HepG2 (cell line): ENCODE data around the gene TXNRD2. TPM values are rescaled to one million over a fixed set of nuclear protein-coding genes. Genes with fewer than 3 reads are reported as not detected.
A peak's percentile ranks its signal among the peaks of the same experiment; 100 is the strongest.

ENCODE experiments used
- ARNTL ChIP-seq: sonication (generic); formaldehyde crosslinking; IDR thresholded peaks from 2 replicates; pipeline ENCODE4 v1.4.0; 2020; ENCODE audit warnings: mild to moderate bottlenecking, missing genetic modification reagents
- ATF5 ChIP-seq: sonication (generic); formaldehyde crosslinking; IDR thresholded peaks from 2 replicates; pipeline ENCODE4 v1.4.0; 2020; ENCODE audit warnings: mild to moderate bottlenecking, low read depth, missing genetic modification reagents
- MAFF ChIP-seq: IDR thresholded peaks from 2 replicates; pipeline ENCODE4 v1.6.1; 2011; ENCODE audit warnings: low read depth, low read length, improper control_type of control experiment
- MATR3 ChIP-seq: sonication (generic); formaldehyde crosslinking; IDR thresholded peaks from 2 replicates; pipeline ENCODE4 v1.4.0; 2020; ENCODE audit warnings: missing genetic modification reagents
- MXD1 ChIP-seq: sonication (generic); formaldehyde crosslinking; IDR thresholded peaks from 2 replicates; pipeline ENCODE4 v1.4.0; 2020; ENCODE audit warnings: mild to moderate bottlenecking, missing genetic modification reagents
- MZF1 ChIP-seq: sonication (generic); formaldehyde crosslinking; IDR thresholded peaks from 2 replicates; pipeline ENCODE4 v1.8.1; 2023; ENCODE audit warnings: mild to moderate bottlenecking, missing genetic modification reagents, borderline replicate concordance
- NFATC3 ChIP-seq: sonication (generic); formaldehyde crosslinking; IDR thresholded peaks from 2 replicates; pipeline ENCODE4 v1.5.1; 2020; ENCODE audit warnings: mild to moderate bottlenecking, missing genetic modification reagents
- PAF1 ChIP-seq: IDR thresholded peaks from 2 replicates; pipeline ENCODE4 v1.6.1; 2016; ENCODE audit warnings: missing genetic modification reagents, missing compliant biosample characterization
- PHF5A ChIP-seq: IDR thresholded peaks from one replicate; pipeline ENCODE4 v1.6.1; 2018; ENCODE audit warnings: low read depth, missing genetic modification reagents; ENCODE audit not compliant: unreplicated experiment
- RARA ChIP-seq: IDR thresholded peaks from 2 replicates; pipeline ENCODE4 v1.6.1; 2016; ENCODE audit warnings: missing genetic modification reagents, missing compliant biosample characterization
- RFX3 ChIP-seq: IDR thresholded peaks from 2 replicates; pipeline ENCODE4 v1.6.1; 2016; ENCODE audit warnings: missing biosample characterization, missing genetic modification reagents
- ZBTB2 ChIP-seq: sonication (generic); formaldehyde crosslinking; IDR thresholded peaks from 2 replicates; pipeline ENCODE4 v1.8.0; 2022; ENCODE audit warnings: low read depth, missing genetic modification reagents
- ZBTB46 ChIP-seq: sonication (generic); formaldehyde crosslinking; IDR thresholded peaks from 2 replicates; pipeline ENCODE4 v1.4.0; 2020; ENCODE audit warnings: mild to moderate bottlenecking, missing genetic modification reagents, borderline replicate concordance
- ZKSCAN1 ChIP-seq: fragments of 150-350 bp; IDR thresholded peaks from 2 replicates; pipeline ENCODE4 v1.6.1; 2014; ENCODE audit warnings: low read length
- ZNF232 ChIP-seq: sonication (generic); formaldehyde crosslinking; IDR thresholded peaks from 2 replicates; pipeline ENCODE4 v1.4.0; 2020; ENCODE audit warnings: missing genetic modification reagents, borderline replicate concordance
- ZNF280B ChIP-seq: sonication (generic); formaldehyde crosslinking; IDR thresholded peaks from 2 replicates; pipeline ENCODE4 v1.5.0; 2020; ENCODE audit warnings: missing genetic modification reagents, mild to moderate bottlenecking, borderline replicate concordance
- ZNF280D ChIP-seq: sonication (generic); formaldehyde crosslinking; IDR thresholded peaks from 2 replicates; pipeline ENCODE4 v1.5.1; 2020; ENCODE audit warnings: mild to moderate bottlenecking, missing genetic modification reagents
- ZNF629 ChIP-seq: sonication (generic); formaldehyde crosslinking; conservative IDR thresholded peaks from 2 replicates; pipeline ENCODE4 v1.5.0; 2020; ENCODE audit warnings: missing genetic modification reagents
- ZNF652 ChIP-seq: IDR thresholded peaks from 2 replicates; pipeline ENCODE4 v1.6.1; 2016; ENCODE audit warnings: low read depth, borderline replicate concordance
- ZNF782 ChIP-seq: sonication (generic); formaldehyde crosslinking; IDR thresholded peaks from 2 replicates; pipeline ENCODE4 v1.4.0; 2020; ENCODE audit warnings: missing genetic modification reagents, mild to moderate bottlenecking, borderline replicate concordance
- polyA plus RNA-seq, 8 experiments: library from polyadenylated mRNA; depleted of rRNA in 3 of 8; stranded (reverse) in 7 of 8; unstranded in 1 of 8; fragments of >200 nt; fragmentation: Illumina TruSeq in 4 of 8; extraction: Trizol in 4 of 8; gene quantifications; 2 replicates each; pipeline versions ENCODE4 v1.2.1 to v1.2.3, GENCODE V29; 2011 to 2016; ENCODE audit warnings: low read depth in 4 of 8, missing spikeins in 1 of 8, mixed read lengths in 1 of 8; ENCODE audit not compliant: insufficient read depth in 1 of 8
- total RNA-seq, 5 experiments: library from RNA; depleted of rRNA; stranded (reverse); fragments of >200 nt; fragmentation: Illumina TruSeq; extraction: Trizol; gene quantifications; 2 replicates each; pipeline ENCODE4 v1.2.3, GENCODE V29; 2016; ENCODE audit warnings: low read depth in 1 of 5

TXNRD2 gene
- total and polyA plus RNA-seq, 2 of the 13 experiments (the other 11 are each of a cell fraction or from before 2014, with no cell fraction given), result 17.5 to 18.6 TPM

GRCh38 chr22:19942157-19943081 is 801 bp upstream of the TXNRD2 start (continued):
- TF ChIP-seq ZNF232 (CRISPR knock-in tag) (no peak), PAF1 (CRISPR knock-in tag) (no peak), ATF5 (CRISPR knock-in tag) (no peak), MXD1 (CRISPR knock-in tag) (no peak), ZNF280D (CRISPR knock-in tag) (no peak), ARNTL (CRISPR knock-in tag) (no peak), ZBTB2 (CRISPR knock-in tag) (no peak), ZKSCAN1 (no peak), MAFF (no peak), RARA (peak; percentile 54; the same call in 1 of the 2 replicates), ZNF280B (CRISPR knock-in tag) (no peak), ZBTB46 (CRISPR knock-in tag) (no peak), MZF1 (CRISPR knock-in tag) (no peak), PHF5A (CRISPR knock-in tag) (no peak), RFX3 (CRISPR knock-in tag) (no peak), ZNF652 (CRISPR knock-in tag) (no peak), MATR3 (CRISPR knock-in tag) (no peak), NFATC3 (no peak), ZNF782 (CRISPR knock-in tag) (no peak), ZNF629 (CRISPR knock-in tag) (no peak)
